Measurements from ENCODE around the gene CD84. TPM values are rescaled to one million over a fixed set of nuclear protein-coding genes. Genes with fewer than 3 reads are reported as not detected.

Gene CD84
- polyA plus RNA-seq, 3 donors: 14.5 to 33.5 (median 31.8) TPM

- Mint-ChIP-seq H3K9me3 (peaks cover 0 to 4% (median 2%) of the 10 kb centered on the region in 7 donors), H3K27me3 (ENCODE audit: low read depth in 3 of 3) (peaks cover 0 to 5% (median 2%) of the 10 kb centered on the region in 3 donors), H3K4me1 (peaks cover 14% of the 10 kb centered on the region), H3K27ac (no peak overlapping the region), H3K36me3 (no peaks in the 10 kb centered on the region), H3K4me3 (no peak overlapping the region)
- Histone ChIP-seq H3K27ac (ENCODE audit: low read depth in 1 of 2, low read length in 2 of 2) (no peak overlapping the region), H3K9me3 (replicated peaks in 1 of 2; ENCODE audit: control insufficient read depth in 1 of 2, insufficient read depth in 1 of 2, low read length in 2 of 2) (no peaks in the 10 kb centered on the region), H3K4me2 (replicated peaks; ENCODE audit: extremely low read depth, low read length, poor library complexity, severe bottlenecking) (no peak overlapping the region), H3K4me3 (replicated peaks in 1 of 3; ENCODE audit: low read depth in 2 of 3, low read length in 3 of 3) (no peak overlapping the region), H3K27me3 (ENCODE audit: control insufficient read depth in 2 of 2, insufficient read depth in 2 of 2, low read length in 2 of 2) (no peaks in the 10 kb centered on the region), H3K79me2 (ENCODE audit: insufficient read depth, low read length) (no peaks in the 10 kb centered on the region), H4K20me1 (ENCODE audit: insufficient read depth, low read length) (no peaks in the 10 kb centered on the region), H3K9ac (ENCODE audit: insufficient read depth, low read length, poor library complexity, severe bottlenecking) (no peak overlapping the region), H3K4me1 (ENCODE audit: control insufficient read depth in 1 of 2, insufficient read depth in 2 of 2, low read length in 2 of 2) (peaks cover 9 to 12% of the 10 kb centered on the region in 2 donors), H2AFZ (ENCODE audit: insufficient read depth, low read depth, low read length, poor library complexity, severe bottlenecking) (no peak overlapping the region), H3K36me3 (replicated peaks in 1 of 2; ENCODE audit: control insufficient read depth in 1 of 2, insufficient read depth in 2 of 2, low read length in 2 of 2) (no peaks in the 10 kb centered on the region)
- TF ChIP-seq, protein P1, sequence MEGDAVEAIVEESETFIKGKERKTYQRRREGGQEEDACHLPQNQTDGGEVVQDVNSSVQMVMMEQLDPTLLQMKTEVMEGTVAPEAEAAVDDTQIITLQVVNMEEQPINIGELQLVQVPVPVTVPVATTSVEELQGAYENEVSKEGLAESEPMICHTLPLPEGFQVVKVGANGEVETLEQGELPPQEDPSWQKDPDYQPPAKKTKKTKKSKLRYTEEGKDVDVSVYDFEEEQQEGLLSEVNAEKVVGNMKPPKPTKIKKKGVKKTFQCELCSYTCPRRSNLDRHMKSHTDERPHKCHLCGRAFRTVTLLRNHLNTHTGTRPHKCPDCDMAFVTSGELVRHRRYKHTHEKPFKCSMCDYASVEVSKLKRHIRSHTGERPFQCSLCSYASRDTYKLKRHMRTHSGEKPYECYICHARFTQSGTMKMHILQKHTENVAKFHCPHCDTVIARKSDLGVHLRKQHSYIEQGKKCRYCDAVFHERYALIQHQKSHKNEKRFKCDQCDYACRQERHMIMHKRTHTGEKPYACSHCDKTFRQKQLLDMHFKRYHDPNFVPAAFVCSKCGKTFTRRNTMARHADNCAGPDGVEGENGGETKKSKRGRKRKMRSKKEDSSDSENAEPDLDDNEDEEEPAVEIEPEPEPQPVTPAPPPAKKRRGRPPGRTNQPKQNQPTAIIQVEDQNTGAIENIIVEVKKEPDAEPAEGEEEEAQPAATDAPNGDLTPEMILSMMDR (IDR thresholded peaks at IDR 0.05): peak; percentile 87
- intact Hi-C loops (cut with micrococcal nuclease): loop anchor here in 1 of 2 donors (5.0 kb wide), 1 partner anchor 38 kb away; no protein-coding TSS in a partner anchor
- peak; percentile 18 to 40 (median 37) for DNase-seq
- WGBS (ENCODE audit: insufficient coverage): 97% methylated on average over 3 of the region's 3 CpGs
Observed at GRCh38 chr1:160618763-160619274, 39.5 kb upstream of the CD84 start.

GRCh38 chr1:160618327-160618726 is 39.0 kb upstream of the CD84 start:
- no peak overlapping the region for H3K4me3 ChIP-seq (replicated peaks in 1 of 3; ENCODE audit: low read depth in 2 of 3, low read length in 3 of 3)
- Mint-ChIP-seq H3K36me3 (no peaks in the 10 kb centered on the region), H3K4me1 (peaks cover 14% of the 10 kb centered on the region), H3K27ac (no peak overlapping the region), H3K4me3 (no peak overlapping the region), H3K27me3 (ENCODE audit: low read depth in 3 of 3) (peaks cover 0 to 5% (median 2%) of the 10 kb centered on the region in 3 donors), H3K9me3 (peaks cover 0 to 4% (median 2%) of the 10 kb centered on the region in 7 donors)
- TF ChIP-seq, protein P1 (IDR thresholded peaks at IDR 0.05): no peak
- H3K4me2 ChIP-seq (replicated peaks; ENCODE audit: extremely low read depth, low read length, poor library complexity, severe bottlenecking): no peak overlapping the region
- no peaks in the 10 kb centered on the region for H3K9me3 ChIP-seq (replicated peaks in 1 of 2; ENCODE audit: control insufficient read depth in 1 of 2, insufficient read depth in 1 of 2, low read length in 2 of 2)
- H2AFZ ChIP-seq (ENCODE audit: insufficient read depth, low read depth, low read length, poor library complexity, severe bottlenecking): no peak overlapping the region
- no peaks in the 10 kb centered on the region for H3K79me2 ChIP-seq (ENCODE audit: insufficient read depth, low read length)
- H3K4me1 ChIP-seq (ENCODE audit: control insufficient read depth in 1 of 2, insufficient read depth in 2 of 2, low read length in 2 of 2): peaks cover 9 to 12% of the 10 kb centered on the region in 2 donors
- H3K9ac ChIP-seq (ENCODE audit: insufficient read depth, low read length, poor library complexity, severe bottlenecking): no peak overlapping the region
- intact Hi-C loops (cut with micrococcal nuclease): loop anchor here in 1 of 2 donors (5.0 kb wide), 1 partner anchor 39 kb away; no protein-coding TSS in a partner anchor
- H3K27me3 ChIP-seq (ENCODE audit: control insufficient read depth in 2 of 2, insufficient read depth in 2 of 2, low read length in 2 of 2): no peaks in the 10 kb centered on the region
- H3K27ac ChIP-seq (ENCODE audit: low read depth in 1 of 2, low read length in 2 of 2): no peak overlapping the region
- DNase-seq: no peak
- H4K20me1 ChIP-seq (ENCODE audit: insufficient read depth, low read length): no peaks in the 10 kb centered on the region
- H3K36me3 ChIP-seq (replicated peaks in 1 of 2; ENCODE audit: control insufficient read depth in 1 of 2, insufficient read depth in 2 of 2, low read length in 2 of 2): no peaks in the 10 kb centered on the region
- WGBS (ENCODE audit: insufficient coverage): 40% methylated on average over 1 of the region's 1 CpG

All from CD14-positive monocyte (primary cell).